HG03159 (cell line): ENCODE measurements around the gene ZNF592.
"Not testable (repeated sequence)": the region's sequence is repeated elsewhere in the genome, so short reads cannot be mapped to it uniquely, and the experiment has no call there.

ENCODE experiments used
- ATAC-seq: cut with Tn5 transposase; IDR thresholded peaks from one replicate; pipeline ENCODE4 v1.9.1; 2021; ENCODE audit warnings: mild to moderate bottlenecking, moderate library complexity; ENCODE audit not compliant: unreplicated experiment

ZNF592 gene

GRCh38 chr15:84845631-84846030, 97.2 kb downstream of the ZNF592 start:
- not testable (repeated sequence) for ATAC-seq

GRCh38 chr15:84846269-84846668, 97.9 kb downstream of the ZNF592 start:
- ATAC-seq = no peak

GRCh38 chr15:84847382-84847781, 99.0 kb downstream of the ZNF592 start:
- no peak for ATAC-seq

GRCh38 chr15:84852212-84852611, 103.8 kb downstream of the ZNF592 start:
- ATAC-seq = no peak

GRCh38 chr15:84855136-84855535, 106.7 kb downstream of the ZNF592 start:
- no peak for ATAC-seq

GRCh38 chr15:84855765-84856164, 107.4 kb downstream of the ZNF592 start:
- no peak for ATAC-seq
